GM21528 (cell line): ENCODE results near the gene CT45A5.
"Not testable (repeated sequence)": the region's sequence is repeated elsewhere in the genome, so short reads cannot be mapped to it uniquely, and the experiment has no call there.

Source experiments
- ATAC-seq: cut with Tn5 transposase; IDR thresholded peaks from one replicate; pipeline ENCODE4 v1.9.1; 2021; ENCODE audit warnings: mild to moderate bottlenecking, moderate library complexity; ENCODE audit not compliant: unreplicated experiment, low FRiP score

The CT45A5 gene, protein sequence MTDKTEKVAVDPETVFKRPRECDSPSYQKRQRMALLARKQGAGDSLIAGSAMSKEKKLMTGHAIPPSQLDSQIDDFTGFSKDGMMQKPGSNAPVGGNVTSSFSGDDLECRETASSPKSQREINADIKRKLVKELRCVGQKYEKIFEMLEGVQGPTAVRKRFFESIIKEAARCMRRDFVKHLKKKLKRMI

DNA sequence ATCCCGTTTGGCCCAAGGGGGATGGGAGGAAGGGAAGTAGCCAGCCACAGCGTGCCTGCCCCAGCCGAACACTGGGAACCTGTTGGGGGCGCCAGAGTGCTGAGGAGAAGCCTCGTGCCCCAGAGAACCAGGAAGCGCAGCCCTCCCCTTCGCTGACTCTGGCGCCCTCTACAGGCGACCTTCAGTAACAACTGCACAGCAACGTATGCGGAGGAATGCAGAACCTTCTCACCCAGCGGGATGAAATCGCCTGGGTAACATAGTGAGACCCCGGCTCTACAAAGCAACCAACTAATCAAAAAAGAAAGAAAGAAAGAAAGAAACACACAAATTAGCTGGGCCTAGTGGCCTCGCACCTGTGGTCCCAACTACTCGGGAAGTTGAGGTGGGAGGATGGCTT, at the start of gene CT45A5:
CT45A5 (minus strand) TSS at position 101 of the 400 bp plus-strand sequence. CDS start 3,774 bp downstream, outside the sequence.
- ATAC-seq = not testable (repeated sequence)

DNA sequence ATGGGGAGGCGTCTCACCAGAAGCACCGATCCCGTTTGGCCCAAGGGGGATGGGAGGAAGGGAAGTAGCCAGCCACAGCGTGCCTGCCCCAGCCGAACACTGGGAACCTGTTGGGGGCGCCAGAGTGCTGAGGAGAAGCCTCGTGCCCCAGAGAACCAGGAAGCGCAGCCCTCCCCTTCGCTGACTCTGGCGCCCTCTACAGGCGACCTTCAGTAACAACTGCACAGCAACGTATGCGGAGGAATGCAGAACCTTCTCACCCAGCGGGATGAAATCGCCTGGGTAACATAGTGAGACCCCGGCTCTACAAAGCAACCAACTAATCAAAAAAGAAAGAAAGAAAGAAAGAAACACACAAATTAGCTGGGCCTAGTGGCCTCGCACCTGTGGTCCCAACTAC, 34.6 kb upstream of the CT45A5 start, which contains the start of gene CT45A2:
CT45A2 (minus strand) TSS at position 101 of the 400 bp plus-strand sequence. CDS start 3,747 bp downstream, outside the sequence.
- not testable (repeated sequence) for ATAC-seq

DNA sequence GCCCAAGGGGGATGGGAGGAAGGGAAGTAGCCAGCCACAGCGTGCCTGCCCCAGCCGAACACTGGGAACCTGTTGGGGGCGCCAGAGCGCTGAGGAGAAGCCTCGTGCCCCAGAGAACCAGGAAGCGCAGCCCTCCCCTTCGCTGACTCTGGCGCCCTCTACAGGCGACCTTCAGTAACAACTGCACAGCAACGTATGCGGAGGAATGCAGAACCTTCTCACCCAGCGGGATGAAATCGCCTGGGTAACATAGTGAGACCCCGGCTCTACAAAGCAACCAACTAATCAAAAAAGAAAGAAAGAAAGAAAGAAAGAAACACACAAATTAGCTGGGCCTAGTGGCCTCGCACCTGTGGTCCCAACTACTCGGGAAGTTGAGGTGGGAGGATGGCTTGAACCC, 17.4 kb upstream of the CT45A5 start, which contains the start of gene CT45A6:
CT45A6 (minus strand) TSS at position 101 of the 400 bp plus-strand sequence. CDS start 3,794 bp downstream, outside the sequence.
- not testable (repeated sequence) for ATAC-seq

DNA sequence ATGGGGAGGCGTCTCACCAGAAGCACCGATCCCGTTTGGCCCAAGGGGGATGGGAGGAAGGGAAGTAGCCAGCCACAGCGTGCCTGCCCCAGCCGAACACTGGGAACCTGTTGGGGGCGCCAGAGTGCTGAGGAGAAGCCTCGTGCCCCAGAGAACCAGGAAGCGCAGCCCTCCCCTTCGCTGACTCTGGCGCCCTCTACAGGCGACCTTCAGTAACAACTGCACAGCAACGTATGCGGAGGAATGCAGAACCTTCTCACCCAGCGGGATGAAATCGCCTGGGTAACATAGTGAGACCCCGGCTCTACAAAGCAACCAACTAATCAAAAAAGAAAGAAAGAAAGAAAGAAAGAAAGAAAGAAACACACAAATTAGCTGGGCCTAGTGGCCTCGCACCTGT, 17.2 kb downstream of the CT45A5 start, which contains the start of gene CT45A3:
CT45A3 (minus strand) TSS at position 101 of the 400 bp plus-strand sequence. CDS start 3,747 bp downstream, outside the sequence.
- ATAC-seq = not testable (repeated sequence)

DNA sequence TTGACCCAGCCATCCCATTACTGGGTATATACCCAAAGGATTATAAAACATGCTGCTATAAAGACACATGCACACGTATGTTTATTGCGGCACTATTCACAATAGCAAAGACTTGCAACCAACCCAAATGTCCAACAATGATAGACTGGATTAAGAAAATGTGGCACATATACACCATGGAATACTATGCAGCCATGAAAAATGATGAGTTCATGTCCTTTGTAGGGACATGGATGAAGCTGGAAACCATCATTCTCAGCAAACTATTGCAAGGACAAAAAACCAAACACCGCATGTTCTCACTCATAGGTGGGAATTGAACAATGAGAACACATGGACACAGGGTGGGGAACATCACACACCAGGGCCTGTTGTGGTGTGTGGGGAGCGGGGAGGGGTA, 40.6 kb downstream of the CT45A5 start:
- not testable (repeated sequence) for ATAC-seq

DNA sequence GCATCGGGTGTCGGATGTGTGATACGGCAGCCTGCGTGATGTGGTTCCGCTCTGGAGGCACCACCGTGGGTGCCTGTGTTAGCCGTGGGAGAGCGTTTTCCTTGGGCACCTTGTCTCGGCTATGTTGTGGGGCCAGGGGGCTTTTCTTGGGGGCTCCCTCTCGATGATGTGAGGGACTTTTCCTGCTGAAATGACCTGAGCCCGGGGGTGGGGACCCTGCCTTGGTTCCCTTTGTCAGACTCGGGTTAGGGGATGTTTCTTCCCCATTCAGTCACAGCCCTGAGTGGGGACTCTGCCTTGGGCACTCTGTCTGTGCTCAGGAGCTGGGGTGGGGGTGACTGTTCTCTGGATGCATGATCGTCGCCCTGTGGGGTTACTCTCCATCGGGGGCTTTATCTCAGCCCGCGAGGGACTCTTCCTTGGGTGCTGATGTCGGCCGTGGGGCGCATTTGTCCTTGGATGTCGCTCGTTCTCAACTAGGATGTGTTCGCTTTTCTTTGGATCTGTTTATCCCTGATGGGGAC, 44.0 kb downstream of the CT45A5 start:
- no peak for ATAC-seq

DNA sequence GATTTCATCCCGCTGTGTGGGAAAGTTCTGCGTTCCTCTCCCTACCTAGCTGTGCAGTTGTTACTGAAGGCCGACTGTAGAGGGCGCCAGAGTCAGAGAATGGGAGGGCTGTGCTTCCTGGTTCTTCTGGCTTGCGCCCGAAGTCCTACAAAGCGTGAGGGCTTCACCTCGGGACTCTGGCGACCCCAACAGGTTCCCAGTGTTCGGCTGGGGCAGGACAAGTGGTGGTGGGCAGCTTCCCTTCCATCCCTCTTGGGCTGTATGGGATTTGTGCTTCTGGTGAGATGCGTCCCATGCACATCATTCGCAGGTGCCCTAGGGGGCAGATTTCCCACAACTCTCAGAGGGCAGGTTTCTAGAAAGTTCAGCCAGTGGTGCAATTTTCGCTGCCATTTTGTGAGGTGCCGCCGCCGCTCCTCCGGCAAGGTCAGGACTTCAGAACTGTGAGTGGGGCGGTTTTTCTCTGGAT, 44.6 kb downstream of the CT45A5 start:
- ATAC-seq = no peak

DNA sequence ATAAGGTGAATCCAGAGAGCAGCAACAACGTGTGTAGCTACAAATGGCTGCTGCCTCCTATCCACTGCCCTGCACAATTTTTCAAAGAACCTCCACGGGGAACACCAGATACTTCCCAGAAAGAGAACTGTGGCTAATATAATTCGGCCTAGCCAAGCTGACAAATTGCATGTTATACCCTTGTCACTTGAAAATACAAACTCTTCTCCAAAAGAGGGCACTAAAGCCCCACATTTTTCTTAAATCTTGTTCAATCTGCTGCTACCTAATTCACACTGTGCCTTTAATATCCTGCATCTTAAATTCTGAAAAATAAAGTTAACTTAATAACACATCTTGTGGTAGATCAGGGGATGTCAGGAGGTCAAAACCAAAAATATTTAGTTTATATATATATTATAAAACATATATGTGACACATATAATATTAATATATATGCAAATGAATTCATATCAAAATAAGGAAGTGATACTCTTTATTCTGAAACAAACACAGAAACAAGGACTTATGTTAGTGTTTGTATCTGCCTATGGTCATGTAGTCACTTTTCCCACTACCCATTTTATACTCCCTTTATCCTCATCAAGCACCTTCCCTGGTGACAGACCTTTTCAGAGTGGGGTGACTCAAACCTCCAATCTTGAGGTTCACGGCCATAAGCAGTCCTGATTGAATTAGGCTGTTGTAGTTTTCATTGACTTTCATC, 47.8 kb downstream of the CT45A5 start:
- no peak for ATAC-seq

DNA sequence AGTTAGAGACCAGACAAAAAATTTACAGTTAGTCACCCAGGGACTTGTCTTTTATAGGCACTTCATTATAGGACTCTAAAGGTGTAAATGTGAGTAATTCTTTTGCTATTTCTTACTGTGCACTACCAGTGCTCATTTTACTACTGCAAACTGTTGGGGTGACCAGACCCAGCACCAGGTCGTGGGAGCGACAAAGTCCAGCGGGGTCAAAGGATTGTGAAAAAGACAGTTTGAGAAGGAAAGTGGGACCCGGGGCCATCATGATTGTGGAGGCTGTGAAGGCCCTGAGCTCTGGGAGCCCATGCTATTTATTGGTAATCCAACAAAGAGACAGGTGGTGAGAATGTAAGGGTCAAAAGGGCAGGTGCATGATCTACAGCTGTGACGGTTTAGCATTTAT, 50.6 kb downstream of the CT45A5 start:
- not testable (repeated sequence) for ATAC-seq
